ENCODE measurements around the gene COPS4. TPM values are rescaled to one million over a fixed set of nuclear protein-coding genes. Genes with fewer than 3 reads are reported as not detected.
"Not testable (repeated sequence)": the region's sequence is repeated elsewhere in the genome, so short reads cannot be mapped to it uniquely, and the experiment has no call there.

The COPS4 gene
- total RNA-seq, 1 experiment from 2014 or later, result 111 TPM

DNA sequence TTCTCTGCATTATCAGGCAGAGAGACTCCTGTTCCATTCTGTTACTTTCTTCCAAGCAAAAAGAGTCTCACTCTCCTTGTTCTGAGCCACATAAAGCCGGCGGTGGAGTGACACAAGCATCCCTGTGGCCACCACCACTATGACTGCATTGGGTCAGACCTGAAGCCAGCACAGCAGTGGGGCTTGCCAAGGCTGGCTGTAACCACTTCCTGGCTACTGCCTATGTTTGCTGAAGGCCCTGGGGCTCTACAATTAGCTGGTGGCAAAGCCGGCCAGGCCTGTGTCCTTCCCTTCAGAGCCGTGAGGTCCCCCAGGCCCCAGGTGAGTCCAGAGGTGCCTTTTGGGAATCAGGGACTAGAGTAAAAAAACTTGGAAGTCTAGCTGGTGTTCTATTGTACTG is 47.8 kb downstream of the COPS4 start:
- H3K27ac ChIP-seq, result no peak overlapping the region
- H3K9me3 ChIP-seq (replicated peaks), result no peaks in the 10 kb centered on the region
- DNase-seq (ENCODE audit: low read depth in 1 of 2, low spot score in 2 of 2), result no peak
- no peak overlapping the region for H3K4me3 ChIP-seq
- no peaks in the 10 kb centered on the region for H3K4me1 ChIP-seq (replicated peaks)
- H3K36me3 ChIP-seq, result peaks cover 10% of the 10 kb centered on the region
- no peaks in the 10 kb centered on the region for H3K27me3 ChIP-seq (replicated peaks)

DNA sequence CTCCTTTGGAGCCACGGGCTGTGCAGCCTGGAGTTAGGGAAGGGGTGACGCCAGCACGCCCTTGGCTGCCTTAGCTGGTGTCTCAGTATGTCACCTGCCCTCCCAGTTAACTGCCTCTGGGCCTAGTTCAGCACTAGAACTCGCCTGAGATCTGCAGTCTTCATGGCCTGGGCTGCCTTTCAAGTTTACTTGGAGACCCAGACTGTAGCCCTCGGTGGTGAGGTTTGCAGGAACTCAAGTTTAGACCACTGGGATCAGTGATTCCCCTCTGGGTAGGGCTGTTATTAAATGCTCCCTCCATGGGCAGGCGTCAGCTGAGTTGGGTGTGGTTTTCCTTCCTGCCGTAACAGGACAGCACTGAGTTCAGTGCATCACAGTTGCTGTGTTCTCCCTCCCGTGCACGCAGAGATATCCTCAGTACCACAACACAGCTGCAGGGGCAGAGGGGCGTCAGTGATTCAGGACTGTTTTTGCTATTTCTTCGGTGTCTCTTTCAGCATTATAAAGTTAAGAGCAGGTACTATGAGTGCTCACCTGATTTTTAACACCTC is 49.0 kb downstream of the COPS4 start:
- H3K9me3 ChIP-seq (replicated peaks), result no peaks in the 10 kb centered on the region
- no peak overlapping the region for H3K27ac ChIP-seq
- peaks cover 20% of the 10 kb centered on the region for H3K36me3 ChIP-seq
- H3K27me3 ChIP-seq (replicated peaks), result no peaks in the 10 kb centered on the region
- DNase-seq (ENCODE audit: low read depth in 1 of 2, low spot score in 2 of 2), result no peak
- H3K4me3 ChIP-seq, result no peak overlapping the region
- no peaks in the 10 kb centered on the region for H3K4me1 ChIP-seq (replicated peaks)

DNA sequence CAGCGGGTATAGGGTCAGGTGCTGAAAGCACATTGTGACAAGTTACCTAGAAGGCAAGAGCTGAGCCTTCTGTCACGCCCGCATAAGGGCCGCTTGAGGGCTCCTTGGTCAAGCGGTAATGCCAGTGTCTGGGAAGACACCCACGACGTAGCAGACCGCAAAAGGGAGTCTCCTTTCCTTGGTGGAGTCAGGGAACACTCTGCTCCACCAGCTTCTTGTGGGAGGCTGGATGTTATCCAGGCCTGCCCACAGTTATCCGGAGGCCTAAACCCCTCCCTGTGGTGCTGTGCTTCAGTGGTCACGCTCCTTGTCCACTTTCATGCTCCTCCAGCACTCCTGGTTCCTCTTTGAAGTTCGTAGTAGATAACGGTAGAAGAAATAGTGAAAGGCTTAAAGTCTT is 50.0 kb downstream of the COPS4 start:
- DNase-seq (ENCODE audit: low read depth in 1 of 2, low spot score in 2 of 2); H3K4me1 ChIP-seq (replicated peaks); H3K27me3 ChIP-seq (replicated peaks); H3K9me3 ChIP-seq (replicated peaks); H3K27ac ChIP-seq; H3K4me3 ChIP-seq: not testable (repeated sequence)
- peaks cover 29% of the 10 kb centered on the region for H3K36me3 ChIP-seq

DNA sequence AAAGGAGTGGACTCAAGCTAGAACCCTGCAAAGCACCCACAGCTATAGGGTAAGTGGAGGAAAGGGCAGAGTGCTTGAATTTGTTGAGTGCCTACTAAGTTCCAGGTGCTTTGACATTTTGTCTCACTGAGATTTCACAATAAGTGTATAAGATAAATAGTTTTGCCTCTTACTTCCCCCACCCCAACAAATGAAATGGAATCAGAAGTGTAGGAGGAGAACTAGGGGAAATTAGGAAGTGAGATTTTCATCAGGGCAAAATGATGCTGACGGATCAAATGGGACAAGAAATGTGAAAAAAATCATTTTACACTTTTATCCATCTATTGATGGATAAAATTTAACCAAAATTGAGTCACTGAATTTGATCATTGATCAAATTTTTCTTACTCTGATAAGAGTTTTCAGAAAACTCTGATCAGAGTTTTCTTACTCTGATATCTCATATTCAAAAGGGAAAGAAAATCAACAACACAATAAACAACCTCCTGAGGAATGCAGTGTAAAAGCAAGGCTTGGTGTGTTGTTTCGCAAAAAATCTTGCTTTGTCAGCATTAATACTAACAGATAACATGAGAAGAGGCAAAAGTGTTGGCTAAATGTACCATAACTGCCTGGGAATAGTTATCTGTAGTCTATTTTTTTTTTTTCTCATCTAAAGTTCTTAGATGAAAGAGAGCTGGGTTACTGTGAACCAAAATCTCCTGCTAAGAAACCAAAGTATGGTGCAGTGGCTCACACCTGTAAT is 54.6 kb downstream of the COPS4 start:
- Histone ChIP-seq H3K36me3 (peaks cover 61% of the 10 kb centered on the region), H3K27ac (no peak overlapping the region), H3K4me1 (replicated peaks) (no peaks in the 10 kb centered on the region), H3K4me3 (no peak overlapping the region), H3K27me3 (replicated peaks) (no peaks in the 10 kb centered on the region), H3K9me3 (replicated peaks) (no peaks in the 10 kb centered on the region)
- DNase-seq (ENCODE audit: low read depth in 1 of 2, low spot score in 2 of 2), result no peak

DNA sequence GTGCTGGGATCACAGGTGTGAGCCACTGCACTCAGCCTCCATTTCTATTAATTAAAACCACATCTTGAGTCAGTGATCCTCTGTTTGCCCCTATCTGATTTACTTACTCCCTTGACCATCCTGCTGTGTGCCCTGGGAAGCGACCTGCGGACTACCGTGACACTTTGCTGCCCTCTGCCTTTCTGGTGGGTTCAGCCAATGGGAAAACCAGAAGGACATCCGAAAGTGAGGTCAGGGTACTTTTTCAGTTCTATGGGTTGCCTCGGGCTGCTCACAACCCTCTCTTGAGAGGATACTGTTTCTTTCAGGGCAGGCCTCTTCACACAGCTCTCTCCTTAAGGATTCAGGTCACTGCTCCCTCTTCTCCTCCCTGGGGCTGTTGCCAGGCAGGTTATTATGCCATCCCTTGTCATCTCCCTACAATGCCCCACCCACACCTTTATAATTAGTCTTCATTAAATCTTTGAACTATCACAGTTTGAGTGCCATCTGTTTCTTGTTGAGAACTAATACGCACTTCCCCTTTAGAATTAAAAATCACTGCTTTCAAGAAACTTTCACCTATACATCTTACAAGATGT is 58.2 kb downstream of the COPS4 start:
- no peak overlapping the region for H3K4me3 ChIP-seq
- no peaks in the 10 kb centered on the region for H3K9me3 ChIP-seq (replicated peaks)
- H3K27me3 ChIP-seq (replicated peaks), result no peaks in the 10 kb centered on the region
- H3K36me3 ChIP-seq, result peaks cover 87% of the 10 kb centered on the region
- no peaks in the 10 kb centered on the region for H3K4me1 ChIP-seq (replicated peaks)
- no peak overlapping the region for H3K27ac ChIP-seq
- DNase-seq (ENCODE audit: low read depth in 1 of 2, low spot score in 2 of 2), result no peak

DNA sequence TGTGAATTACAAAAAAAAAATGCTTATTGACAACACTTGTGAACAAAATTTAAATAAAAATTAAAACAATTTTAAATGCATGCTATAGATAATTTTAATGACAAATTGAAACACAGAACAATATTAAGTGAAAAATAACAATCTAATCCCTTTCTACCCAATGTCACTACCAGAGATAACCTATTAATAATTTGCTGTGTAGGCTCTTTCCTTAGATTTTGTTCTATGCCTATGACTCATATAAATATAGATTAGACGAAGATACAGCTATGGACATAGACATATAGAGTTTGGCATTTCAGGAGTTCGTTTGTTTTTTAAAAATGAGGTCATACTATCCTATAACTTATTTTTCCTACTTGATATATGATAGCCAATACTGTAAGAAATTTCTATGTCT is 61.4 kb downstream of the COPS4 start:
- no peak overlapping the region for H3K4me3 ChIP-seq
- H3K4me1 ChIP-seq (replicated peaks), result no peaks in the 10 kb centered on the region
- H3K9me3 ChIP-seq (replicated peaks), result no peaks in the 10 kb centered on the region
- H3K36me3 ChIP-seq, result peaks cover 85% of the 10 kb centered on the region
- no peak overlapping the region for H3K27ac ChIP-seq
- H3K27me3 ChIP-seq (replicated peaks), result no peaks in the 10 kb centered on the region
- no peak for DNase-seq (ENCODE audit: low read depth in 1 of 2, low spot score in 2 of 2)

DNA sequence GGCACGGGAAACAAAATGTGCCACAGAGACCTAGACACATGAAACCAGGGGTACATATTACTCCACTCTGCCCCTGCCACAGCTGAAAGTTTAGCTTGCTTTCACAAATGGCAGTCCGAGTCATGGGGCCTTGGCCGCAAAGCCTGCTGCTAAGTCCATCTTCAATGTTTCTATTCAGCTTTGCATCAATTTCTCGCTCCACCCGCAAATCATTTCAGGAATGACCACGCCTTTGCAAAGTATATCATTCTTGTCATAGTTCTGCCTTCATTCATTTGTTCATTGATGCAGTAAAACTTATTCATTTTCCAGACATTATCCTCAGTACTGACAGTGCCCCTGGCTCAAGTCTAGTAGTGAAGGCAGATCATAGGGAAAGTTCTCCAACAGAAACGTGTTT is 70.0 kb downstream of the COPS4 start:
- Histone ChIP-seq H3K9me3 (replicated peaks) (no peaks in the 10 kb centered on the region), H3K27me3 (replicated peaks) (no peaks in the 10 kb centered on the region), H3K36me3 (peaks cover 89% of the 10 kb centered on the region), H3K27ac (no peak overlapping the region), H3K4me3 (no peak overlapping the region), H3K4me1 (replicated peaks) (peaks cover 18% of the 10 kb centered on the region)
- DNase-seq (ENCODE audit: low read depth in 1 of 2, low spot score in 2 of 2), result no peak

DNA sequence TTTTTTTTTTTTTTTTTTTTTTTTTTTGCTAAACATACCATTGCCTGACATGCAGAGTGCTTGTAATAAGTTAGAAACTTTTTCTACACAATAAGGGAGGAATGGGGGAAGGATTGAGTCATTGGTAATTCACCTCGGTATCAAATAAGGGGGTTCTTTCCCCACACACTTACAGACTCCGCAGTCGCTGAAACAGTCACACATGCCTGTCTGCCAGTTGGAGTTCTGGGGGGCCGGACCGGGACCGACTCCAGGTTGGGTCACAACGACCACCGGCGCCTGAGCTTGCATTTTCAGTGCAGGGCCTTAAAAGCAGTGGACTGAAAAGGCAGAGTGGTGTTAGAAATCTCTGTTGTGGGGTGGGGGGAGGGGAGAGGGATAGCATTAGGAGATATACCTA is 72.6 kb downstream of the COPS4 start:
- H3K4me1 ChIP-seq (replicated peaks), result peaks cover 39% of the 10 kb centered on the region
- no peaks in the 10 kb centered on the region for H3K27me3 ChIP-seq (replicated peaks)
- no peak for DNase-seq (ENCODE audit: low read depth in 1 of 2, low spot score in 2 of 2)
- H3K36me3 ChIP-seq, result peaks cover 79% of the 10 kb centered on the region
- no peak overlapping the region for H3K27ac ChIP-seq
- H3K9me3 ChIP-seq (replicated peaks), result no peaks in the 10 kb centered on the region
- no peak overlapping the region for H3K4me3 ChIP-seq

DNA sequence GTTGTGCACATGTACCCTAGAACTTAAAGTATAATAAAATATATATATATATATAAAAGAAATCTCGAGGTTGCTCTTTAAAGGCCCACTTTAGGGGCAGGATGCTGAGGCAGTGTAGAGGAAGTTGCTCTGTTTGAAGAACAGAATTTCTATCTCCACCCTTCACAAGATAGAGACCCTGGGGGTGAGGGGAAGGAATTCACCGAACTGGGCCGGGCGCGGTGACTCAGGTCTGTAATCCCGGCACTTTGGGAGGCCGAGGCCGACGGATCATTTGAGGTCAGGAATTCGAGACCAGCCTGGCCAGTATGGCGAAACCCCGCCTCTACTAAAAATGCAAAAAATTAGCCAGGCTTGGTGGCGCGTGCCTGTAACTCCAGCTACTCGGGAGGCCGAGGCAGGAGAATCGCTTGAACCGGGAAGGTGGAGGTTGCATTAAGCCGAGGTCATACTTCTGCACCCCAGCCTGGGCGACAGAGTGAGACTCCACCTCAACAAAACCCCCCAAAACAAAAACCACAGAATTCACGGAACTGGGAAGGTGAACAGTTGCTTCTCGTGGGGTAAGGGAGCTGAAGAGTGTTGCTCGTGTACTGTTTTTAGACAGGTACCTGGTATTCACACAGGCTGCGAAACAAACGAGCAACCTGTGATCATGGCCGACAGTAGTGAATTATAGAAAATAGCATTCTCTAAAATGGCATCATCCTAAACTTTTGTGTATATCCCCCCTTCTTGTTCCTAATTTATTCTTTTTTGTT is 73.3 kb downstream of the COPS4 start:
- no peaks in the 10 kb centered on the region for H3K9me3 ChIP-seq (replicated peaks)
- no peak overlapping the region for H3K4me3 ChIP-seq
- H3K27ac ChIP-seq, result 0 out of 2 replicates have a peak overlapping the region, but pooled peaks have one; percentile 14
- H3K36me3 ChIP-seq, result peaks cover 72% of the 10 kb centered on the region
- no peak for DNase-seq (ENCODE audit: low read depth in 1 of 2, low spot score in 2 of 2)
- H3K4me1 ChIP-seq (replicated peaks), result peaks cover 46% of the 10 kb centered on the region
- H3K27me3 ChIP-seq (replicated peaks), result no peaks in the 10 kb centered on the region

DNA sequence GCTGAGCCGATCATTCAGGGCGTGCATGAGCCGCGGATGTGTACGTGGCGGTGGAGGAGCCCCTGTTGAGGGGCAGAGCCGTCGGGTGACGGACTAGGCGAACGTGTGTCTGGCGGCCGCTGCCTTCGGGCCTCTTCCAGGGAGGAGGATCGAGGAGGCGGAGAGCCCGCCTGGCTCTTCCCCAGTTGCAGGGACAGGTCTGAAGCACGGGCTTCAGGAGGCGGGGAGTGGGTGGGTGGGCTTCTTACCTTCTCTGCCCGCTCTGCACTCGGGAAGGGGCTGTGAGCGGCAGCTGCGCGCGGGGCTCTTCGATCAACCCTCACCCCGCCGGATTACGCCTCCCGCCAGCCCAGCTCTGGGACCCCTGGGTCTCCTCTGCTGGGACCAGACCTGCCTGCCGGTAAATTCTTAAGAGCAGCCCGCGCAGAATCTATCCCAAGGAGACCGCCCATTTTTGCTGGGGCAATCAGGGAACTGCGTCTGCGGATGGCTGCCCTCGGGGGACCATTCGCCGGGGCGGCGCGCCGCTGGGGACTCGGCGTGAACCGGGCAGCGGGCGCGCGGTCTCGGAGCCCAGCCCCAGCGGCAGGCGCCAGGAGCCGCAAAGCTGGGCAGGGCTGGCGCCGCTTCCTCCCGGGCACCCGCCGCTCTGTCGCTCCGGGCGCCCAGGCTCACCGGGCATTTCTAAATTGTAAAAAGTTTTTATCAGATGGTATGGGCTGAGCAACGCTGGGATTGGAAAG is 74.7 kb downstream of the COPS4 start:
- peak overlapping the region; percentile 46 for H3K4me3 ChIP-seq
- H3K4me1 ChIP-seq (replicated peaks), result peaks cover 50% of the 10 kb centered on the region
- H3K27me3 ChIP-seq (replicated peaks), result no peaks in the 10 kb centered on the region
- H3K27ac ChIP-seq, result peak overlapping the region; percentile 63
- H3K36me3 ChIP-seq, result peaks cover 59% of the 10 kb centered on the region
- no peaks in the 10 kb centered on the region for H3K9me3 ChIP-seq (replicated peaks)
- peak in 1 of 2 experiments; percentile 53 for DNase-seq (ENCODE audit: low read depth in 1 of 2, low spot score in 2 of 2)

DNA sequence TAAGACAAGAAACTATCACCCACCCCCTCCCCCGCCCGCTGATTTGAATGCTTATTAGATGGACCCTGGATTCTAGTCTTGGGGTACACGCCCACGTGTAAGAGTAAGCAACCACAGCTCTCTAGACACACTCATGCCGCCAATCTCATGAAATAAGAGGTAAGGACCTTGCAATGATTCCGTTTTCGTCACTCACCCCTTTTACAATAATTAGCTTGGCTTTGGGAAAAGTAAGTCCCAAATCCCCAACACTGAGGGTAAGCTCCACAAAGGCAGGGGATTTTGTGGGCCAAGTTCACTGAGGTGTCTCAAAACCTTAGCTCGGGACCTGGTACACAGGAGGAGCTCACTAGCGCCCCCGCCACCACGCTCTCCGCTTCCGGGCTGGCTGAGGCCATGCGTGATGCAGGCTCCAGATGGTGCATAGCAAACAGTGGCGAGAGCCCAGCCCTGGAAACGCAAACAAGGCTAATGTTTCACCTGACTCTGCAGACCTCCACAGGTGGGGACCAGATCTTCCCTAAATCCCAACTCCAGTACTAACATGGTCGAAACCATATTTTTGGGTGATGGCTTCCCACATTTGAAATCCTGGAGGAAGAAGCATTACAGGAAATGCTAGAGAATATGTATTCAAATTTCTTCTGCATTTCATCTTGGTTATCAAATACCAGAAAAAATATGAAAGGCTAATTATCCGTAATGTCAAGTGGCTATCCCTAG is 75.4 kb downstream of the COPS4 start:
- peaks cover 57% of the 10 kb centered on the region for H3K4me1 ChIP-seq (replicated peaks)

DNA sequence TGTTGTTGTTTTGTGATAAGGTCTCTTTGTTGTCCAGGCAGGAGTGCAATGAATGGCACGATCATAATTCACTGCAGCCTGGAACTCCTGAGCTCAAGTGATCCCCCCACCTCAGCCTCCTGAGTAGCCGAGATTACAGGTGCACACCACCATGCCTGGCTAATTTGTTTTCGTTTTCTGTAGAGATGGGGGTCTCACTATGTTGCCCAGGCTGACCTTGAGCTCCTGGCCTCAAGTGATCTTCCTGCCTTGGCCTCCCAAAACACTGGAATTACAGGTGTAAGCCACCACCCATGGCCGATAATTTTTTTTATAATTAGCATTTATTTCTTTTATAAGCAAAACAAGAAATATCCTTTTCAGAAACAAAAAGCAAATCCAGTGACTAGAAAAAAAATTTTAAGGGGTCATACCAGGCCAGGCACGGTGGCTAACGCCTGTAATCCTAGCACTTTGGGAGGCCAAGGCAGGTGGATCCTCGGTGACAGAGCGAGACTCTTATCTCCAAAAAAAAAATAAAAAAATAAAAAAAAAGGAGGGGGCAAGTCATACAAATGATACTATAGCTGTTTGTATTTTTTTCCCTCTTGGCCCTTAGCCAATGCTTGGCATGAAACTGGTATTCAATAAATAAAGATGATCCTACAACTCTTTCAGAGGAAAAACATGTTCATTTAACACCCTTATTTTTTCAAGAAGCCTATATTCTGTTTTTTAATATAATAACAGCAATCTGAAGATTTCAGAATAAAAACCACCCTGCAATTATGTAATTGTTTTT is 76.2 kb downstream of the COPS4 start:
- H3K27me3 ChIP-seq (replicated peaks), result no peaks in the 10 kb centered on the region
- peak in 1 of 2 experiments; percentile 10 for DNase-seq (ENCODE audit: low read depth in 1 of 2, low spot score in 2 of 2)
- H3K27ac ChIP-seq, result peak overlapping the region; percentile 63; the same call in 1 of the 2 replicates
- H3K4me1 ChIP-seq (replicated peaks), result peaks cover 65% of the 10 kb centered on the region
- peaks cover 46% of the 10 kb centered on the region for H3K36me3 ChIP-seq
- no peaks in the 10 kb centered on the region for H3K9me3 ChIP-seq (replicated peaks)
- no peak overlapping the region for H3K4me3 ChIP-seq

More for the DNA sequence above, 75.4 kb downstream of the COPS4 start:
- no peaks in the 10 kb centered on the region for H3K27me3 ChIP-seq (replicated peaks)
- peaks cover 51% of the 10 kb centered on the region for H3K36me3 ChIP-seq
- H3K9me3 ChIP-seq (replicated peaks), result no peaks in the 10 kb centered on the region
- DNase-seq (ENCODE audit: low read depth in 1 of 2, low spot score in 2 of 2), result peak; percentile 79 to 88
- H3K4me3 ChIP-seq, result peak overlapping the region; percentile 46
- peak overlapping the region; percentile 63 for H3K27ac ChIP-seq

Measured in SJSA1 (cell line).